SK-N-SH treated with all-trans-retinoic acid at 6 μM for 48 hours (cell line): ENCODE results near the gene SORCS1.

Experiments used
- ARNTL ChIP-seq: fragments of 450-650 bp; formaldehyde crosslinking; IDR thresholded peaks from 2 replicates; pipeline ENCODE4 v1.5.0; 2020; ENCODE audit warnings: low read depth, mild to moderate bottlenecking, moderate library complexity, borderline replicate concordance
- OSR1 ChIP-seq: fragments of 250-450 bp; sonication (Bioruptor Pico); IDR thresholded peaks from 2 replicates; pipeline ENCODE4 v1.8.0; 2022; ENCODE audit warnings: moderate library complexity, mild to moderate bottlenecking, inconsistent platforms
- PATZ1 ChIP-seq: fragments of 250-450 bp; sonication (Bioruptor Pico); IDR thresholded peaks from 2 replicates; pipeline ENCODE4 v1.8.0; 2020; ENCODE audit warnings: mild to moderate bottlenecking, moderate library complexity, borderline replicate concordance
- RARB ChIP-seq: fragments of 250-450 bp; sonication (Bioruptor Pico); IDR thresholded peaks from 2 replicates; pipeline ENCODE4 v1.8.0; 2021; ENCODE audit warnings: mild to moderate bottlenecking, moderate library complexity
- ZFP30 ChIP-seq: fragments of 450-650 bp; formaldehyde crosslinking; IDR thresholded peaks from 2 replicates; pipeline ENCODE4 v1.5.0; 2022; ENCODE audit warnings: mild to moderate bottlenecking, moderate library complexity
- ZNF565 ChIP-seq: fragments of 450-650 bp; formaldehyde crosslinking; conservative IDR thresholded peaks from 2 replicates; pipeline ENCODE4 v1.5.0; 2020; ENCODE audit warnings: low read depth, mild to moderate bottlenecking, moderate library complexity

DNA sequence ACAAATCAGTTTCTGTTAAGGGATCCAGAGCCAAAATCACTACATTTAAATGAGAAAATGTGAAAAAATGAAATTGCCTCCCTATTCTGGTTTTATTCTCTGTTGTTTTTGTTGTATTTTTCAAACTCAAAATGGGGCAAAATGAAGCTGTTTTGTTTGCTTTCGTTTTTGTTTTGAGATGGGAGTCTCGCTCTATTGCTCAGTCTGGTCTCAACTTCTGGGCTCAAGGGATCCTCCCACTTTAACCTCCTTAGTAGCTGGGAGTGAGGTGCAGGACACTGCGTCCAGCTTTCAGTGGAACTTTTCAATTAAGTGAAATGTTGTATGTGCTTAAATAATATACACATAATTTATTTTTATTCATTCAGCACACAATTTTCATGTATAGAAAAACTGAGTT, 205.0 kb downstream of the SORCS1 start:
- TF ChIP-seq PATZ1 (CRISPR knock-in tag), result no peak
- TF ChIP-seq ZNF565 (CRISPR knock-in tag), result no peak
- TF ChIP-seq RARB (CRISPR knock-in tag), result no peak
- TF ChIP-seq ARNTL, result no peak
- TF ChIP-seq ZFP30 (CRISPR knock-in tag), result no peak
- no peak for TF ChIP-seq OSR1 (CRISPR knock-in tag)
